ENCODE measurements around the gene PRKAG1. TPM values are rescaled to one million over a fixed set of nuclear protein-coding genes. Genes with fewer than 3 reads are reported as not detected.

PRKAG1 gene
- total RNA-seq, 1 experiment from 2014 or later, result 41.6 TPM

- TF ChIP-seq USF2 (CRISPR knock-in tag; IDR thresholded peaks at IDR 0.05) (no peak), TEAD1 (CRISPR knock-in tag; IDR thresholded peaks at IDR 0.05) (no peak), GTF2I (CRISPR knock-in tag; conservative IDR thresholded peaks at IDR 0.05) (no peak), USF1 (CRISPR knock-in tag; IDR thresholded peaks at IDR 0.05) (no peak)
Measured at GRCh38 chr12:49022558-49023178, 4.1 kb upstream of the PRKAG1 start (continued).

- DNase-seq (ENCODE audit: low spot score) (no peak), ATAC-seq (no peak)
- peaks cover 4% of the 10 kb centered on the region for H3K27me3 Mint-ChIP-seq (ENCODE audit: low read depth)
- ChIA-PET POLR2A (no interaction called here), CTCF (interaction anchor here (1.3 to 4.1 kb wide), 8 partner anchors 14 to 109 kb away, joined by 3 to 98 read pairs (median 6); partner anchors contain the start of gene DDN)
- TF ChIP-seq ATF1 (CRISPR knock-in tag; IDR thresholded peaks at IDR 0.05), result no peak
- no peak for TF ChIP-seq TEAD1 (CRISPR knock-in tag; IDR thresholded peaks at IDR 0.05)
- no peak for TF ChIP-seq PRRX2 (CRISPR knock-in tag; IDR thresholded peaks at IDR 0.05)
- no peak for TF ChIP-seq ZNF671 (CRISPR knock-in tag; IDR thresholded peaks at IDR 0.05)
- TF ChIP-seq CTCF (IDR thresholded peaks at IDR 0.05), result no peak
- TF ChIP-seq ZNF423 (CRISPR knock-in tag; IDR thresholded peaks at IDR 0.05), result no peak
- no peak for TF ChIP-seq ZNF512 (CRISPR knock-in tag; IDR thresholded peaks at IDR 0.05; ENCODE audit: borderline replicate concordance)
- TF ChIP-seq USF1 (CRISPR knock-in tag; IDR thresholded peaks at IDR 0.05), result no peak
- TF ChIP-seq HMGA2 (CRISPR knock-in tag; IDR thresholded peaks at IDR 0.05), result no peak
- no peak for TF ChIP-seq SOX15 (CRISPR knock-in tag; IDR thresholded peaks at IDR 0.05)
- no peak overlapping the region for H3K4me3 Mint-ChIP-seq
- no peaks in the 10 kb centered on the region for H3K9me3 Mint-ChIP-seq
- H3K27ac Mint-ChIP-seq, result no peak overlapping the region
- peaks cover 16% of the 10 kb centered on the region for H3K4me1 Mint-ChIP-seq
- H3K36me3 Mint-ChIP-seq, result peaks cover 37% of the 10 kb centered on the region
Measured at GRCh38 chr12:49021292-49021915, 2.8 kb upstream of the PRKAG1 start.

- ATAC-seq (no peak), DNase-seq (ENCODE audit: low spot score) (no peak)
- no peak overlapping the region for H3K27ac Mint-ChIP-seq
- CTCF ChIA-PET, result interaction anchor here (0.6 to 4.1 kb wide), 25 partner anchors 15 to 473 kb away, joined by 3 to 98 read pairs (median 5); partner anchors contain the start of genes DDN, DDX23, RHEBL1 and WNT1
- H3K36me3 Mint-ChIP-seq, result peaks cover 27% of the 10 kb centered on the region
- H3K9me3 Mint-ChIP-seq, result no peaks in the 10 kb centered on the region
- peaks cover 16% of the 10 kb centered on the region for H3K4me1 Mint-ChIP-seq
- no peak overlapping the region for H3K4me3 Mint-ChIP-seq
- POLR2A ChIA-PET, result interaction anchor here (0.6 to 1.5 kb wide), 4 partner anchors 36 to 268 kb away, joined by 3 to 7 read pairs (median 5); partner anchors contain the start of genes ARF3 and RHEBL1
- H3K27me3 Mint-ChIP-seq (ENCODE audit: low read depth), result peaks cover 6% of the 10 kb centered on the region
- TF ChIP-seq EMX1 (CRISPR knock-in tag; IDR thresholded peaks at IDR 0.05), result no peak
- TF ChIP-seq ZBTB43 (CRISPR knock-in tag; IDR thresholded peaks at IDR 0.05), result no peak
- TF ChIP-seq TP53 (CRISPR knock-in tag; IDR thresholded peaks at IDR 0.05), result no peak
- no peak for TF ChIP-seq ATF1 (CRISPR knock-in tag; IDR thresholded peaks at IDR 0.05)
- TF ChIP-seq AFF4 (CRISPR knock-in tag; IDR thresholded peaks at IDR 0.05; ENCODE audit: borderline replicate concordance), result no peak
- no peak for TF ChIP-seq ZMAT4 (CRISPR knock-in tag; IDR thresholded peaks at IDR 0.05)
- TF ChIP-seq E2F1 (CRISPR knock-in tag; IDR thresholded peaks at IDR 0.05), result no peak
- no peak for TF ChIP-seq NFATC4 (CRISPR knock-in tag; IDR thresholded peaks at IDR 0.05)
- TF ChIP-seq ZNF423 (CRISPR knock-in tag; IDR thresholded peaks at IDR 0.05), result no peak
Measured at GRCh38 chr12:49020441-49020840, 1.9 kb upstream of the PRKAG1 start.
